ENCODE results near the gene SDR39U1.

The SDR39U1 gene

GRCh38 chr14:24411443-24412389 lies 30.9 kb downstream of the SDR39U1 start:
- peak; percentile 78 for DNase-seq (ENCODE audit: low spot score)

GRCh38 chr14:24409956-24410355 lies 32.6 kb downstream of the SDR39U1 start:
- DNase-seq (ENCODE audit: low spot score) = no peak

- DNase-seq (ENCODE audit: low spot score) = no peak
These were observed 33.4 kb downstream of the SDR39U1 start for GRCh38 chr14:24409192-24409591.

GRCh38 chr14:24408764-24409163 lies 33.8 kb downstream of the SDR39U1 start:
- DNase-seq (ENCODE audit: low spot score) = no peak

GRCh38 chr14:24407608-24408325 lies 34.8 kb downstream of the SDR39U1 start:
- no peak for DNase-seq (ENCODE audit: low spot score)

GRCh38 chr14:24406416-24406815 lies 36.2 kb downstream of the SDR39U1 start:
- no peak for DNase-seq (ENCODE audit: low spot score)

- DNase-seq (ENCODE audit: low spot score) = no peak
These were observed 37.8 kb downstream of the SDR39U1 start for GRCh38 chr14:24404814-24405213.

GRCh38 chr14:24403294-24403998 lies 39.1 kb downstream of the SDR39U1 start:
- DNase-seq (ENCODE audit: low spot score) = no peak

GRCh38 chr14:24401810-24402702 lies 40.5 kb downstream of the SDR39U1 start:
- no peak for DNase-seq (ENCODE audit: low spot score)

GRCh38 chr14:24399999-24400718 lies 42.4 kb downstream of the SDR39U1 start:
- DNase-seq (ENCODE audit: low spot score) = no peak

GRCh38 chr14:24399447-24399822 lies 43.1 kb downstream of the SDR39U1 start:
- no peak for DNase-seq (ENCODE audit: low spot score)

- peak; percentile 63 for DNase-seq (ENCODE audit: low spot score)
These were observed 43.7 kb downstream of the SDR39U1 start, which contains the start of gene NYNRIN for GRCh38 chr14:24398653-24399446. NYNRIN (plus strand) TSS chr14:24399003; CDS start chr14:24399247, 244 bp downstream.

GRCh38 chr14:24398293-24398652 lies 44.3 kb downstream of the SDR39U1 start:
- DNase-seq (ENCODE audit: low spot score) = no peak

- no peak for DNase-seq (ENCODE audit: low spot score)
These were observed 44.8 kb downstream of the SDR39U1 start for GRCh38 chr14:24397639-24398292.

- DNase-seq (ENCODE audit: low spot score) = no peak
These were observed 46.7 kb downstream of the SDR39U1 start for GRCh38 chr14:24395609-24396582.

GRCh38 chr14:24394275-24394674 lies 48.3 kb downstream of the SDR39U1 start:
- no peak for DNase-seq (ENCODE audit: low spot score)

GRCh38 chr14:24392325-24393091 lies 50.1 kb downstream of the SDR39U1 start:
- no peak for DNase-seq (ENCODE audit: low spot score)

Data from HuH-7 (cell line).